Activated effector memory CD4-positive, alpha-beta T cell treated with anti-CD3 and anti-CD28 coated beads, Interleukin-2, amount 50 U/mL, for 16 hours (primary cell): ENCODE measurements around the gene VMP1.
"Not testable (repeated sequence)": the region's sequence is repeated elsewhere in the genome, so short reads cannot be mapped to it uniquely, and the experiment has no call there.

Source experiments
- DNase-seq: peaks from one replicate; pipeline ENCODE4 v3.0.0-alpha.2; 2020

Gene VMP1

DNA sequence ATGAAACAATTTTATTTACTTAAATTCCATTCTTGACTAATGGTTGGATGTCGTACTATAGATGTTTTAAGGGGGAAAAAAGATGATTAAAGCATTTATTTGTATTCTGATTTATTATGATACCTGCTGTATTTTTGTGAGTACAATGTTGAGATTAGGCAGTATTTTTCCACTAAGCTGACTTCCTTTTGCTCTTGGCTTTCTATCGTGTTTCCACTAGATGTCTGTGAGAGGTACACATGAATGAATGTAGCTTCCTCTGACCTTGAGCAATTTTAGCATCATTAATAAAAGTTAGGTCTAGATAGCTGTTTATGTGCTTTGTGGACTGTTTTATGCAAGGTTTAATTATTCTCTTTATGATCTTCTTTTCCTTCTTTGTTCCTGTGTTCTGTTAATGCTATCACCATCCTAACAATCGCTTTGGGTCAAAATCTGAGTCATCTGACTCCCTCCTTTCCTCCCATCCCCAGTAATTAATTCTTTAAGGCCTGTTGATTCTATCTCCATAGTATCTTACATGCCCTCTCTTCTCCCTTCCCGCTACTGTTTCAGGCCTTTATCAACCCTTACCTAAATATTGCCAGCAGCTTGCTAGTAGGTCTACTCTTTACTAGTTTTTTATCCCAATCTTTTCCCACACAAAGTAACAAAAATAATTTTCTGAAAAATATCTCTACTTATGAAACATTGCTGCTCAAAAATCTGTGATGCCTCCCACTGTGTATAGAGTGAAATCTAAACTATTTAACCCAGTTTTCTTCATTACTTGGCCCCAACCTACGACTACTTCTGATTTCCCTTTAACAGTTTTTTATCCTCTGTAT is 76.0 kb downstream of the VMP1 start:
- no peak for DNase-seq

DNA sequence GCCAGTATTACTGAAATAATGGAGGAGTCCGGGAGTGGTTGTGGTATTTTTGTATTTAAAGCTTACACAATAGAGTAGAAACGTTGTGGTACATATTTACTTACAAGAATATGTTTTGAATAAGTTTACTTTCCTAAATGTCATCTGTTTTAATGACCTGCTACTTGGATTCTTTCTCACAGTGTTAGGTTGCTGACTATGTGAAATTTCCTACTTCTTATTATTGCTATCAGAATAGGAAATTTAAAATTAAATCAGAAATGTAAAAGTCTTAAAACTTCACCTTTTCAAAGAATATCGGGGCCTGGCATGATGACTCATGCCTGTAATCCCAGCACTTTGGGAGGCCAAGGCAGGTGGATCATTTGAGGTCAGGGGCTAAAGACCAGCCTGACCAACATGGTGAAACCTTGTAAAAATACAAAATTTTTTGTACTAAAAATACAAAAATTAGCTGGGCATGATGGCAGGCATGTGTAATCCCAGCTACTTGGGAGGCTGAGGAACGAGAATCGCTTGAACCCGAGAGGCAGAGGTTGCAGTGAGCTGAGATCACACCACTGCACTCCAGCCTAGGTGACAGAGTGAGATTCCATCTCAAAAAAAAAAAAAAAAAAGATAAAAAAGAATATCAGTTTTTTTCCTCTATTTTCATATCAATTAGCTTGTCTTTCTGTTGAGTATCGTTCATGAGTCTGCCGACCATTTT is 77.8 kb downstream of the VMP1 start:
- no peak for DNase-seq

DNA sequence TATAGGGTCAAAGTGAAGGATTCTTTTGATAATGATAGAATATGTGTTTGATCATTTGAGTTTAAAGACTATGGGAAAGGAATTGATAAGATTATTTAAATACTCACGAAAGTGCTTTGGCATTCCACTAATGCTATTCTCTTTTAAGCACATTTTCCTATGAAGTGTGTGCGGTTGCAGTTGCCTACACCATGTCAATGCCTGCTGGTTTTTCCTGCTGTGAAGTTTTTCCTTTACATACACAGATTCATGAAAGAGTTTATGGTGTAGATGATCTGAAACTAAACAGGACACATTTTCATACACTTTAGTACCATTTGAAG is 78.7 kb downstream of the VMP1 start:
- DNase-seq = no peak

DNA sequence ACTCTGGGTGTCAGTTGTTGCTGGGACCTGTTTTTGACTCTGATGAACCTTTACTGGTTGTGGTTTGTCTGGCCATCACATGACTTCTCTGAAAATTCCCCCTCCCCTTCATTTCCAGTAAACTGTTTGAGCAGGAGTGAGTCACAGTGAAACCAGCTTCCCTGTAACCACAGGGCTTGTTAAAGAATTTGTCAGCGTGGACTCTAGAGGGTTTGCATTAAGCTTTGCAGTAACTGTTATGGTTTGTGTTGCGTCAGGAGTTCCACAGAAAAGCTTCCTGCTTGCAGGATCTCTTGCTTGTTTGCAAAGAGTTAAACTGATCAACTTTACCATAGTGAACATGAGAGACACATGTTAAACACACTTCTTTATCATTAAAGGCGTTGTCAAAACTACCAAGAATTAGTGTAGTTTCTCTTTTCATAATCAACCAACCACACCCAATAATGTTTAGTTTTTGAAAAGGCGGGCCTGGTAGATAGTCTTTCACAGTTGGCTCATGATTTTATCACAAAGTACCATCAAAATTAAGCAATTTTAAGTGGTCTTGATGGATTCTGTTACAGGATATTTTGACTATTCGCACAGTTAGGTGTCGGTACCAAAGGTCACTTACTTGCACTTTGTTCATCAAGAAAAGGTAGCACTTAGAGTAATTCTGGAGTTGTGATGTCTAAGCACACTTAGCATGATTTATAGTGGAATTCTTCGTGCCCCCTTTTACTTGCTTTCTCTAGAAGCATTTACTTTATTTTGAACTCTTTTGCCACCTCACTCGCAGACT is 79.3 kb downstream of the VMP1 start:
- peak; percentile 87 for DNase-seq

DNA sequence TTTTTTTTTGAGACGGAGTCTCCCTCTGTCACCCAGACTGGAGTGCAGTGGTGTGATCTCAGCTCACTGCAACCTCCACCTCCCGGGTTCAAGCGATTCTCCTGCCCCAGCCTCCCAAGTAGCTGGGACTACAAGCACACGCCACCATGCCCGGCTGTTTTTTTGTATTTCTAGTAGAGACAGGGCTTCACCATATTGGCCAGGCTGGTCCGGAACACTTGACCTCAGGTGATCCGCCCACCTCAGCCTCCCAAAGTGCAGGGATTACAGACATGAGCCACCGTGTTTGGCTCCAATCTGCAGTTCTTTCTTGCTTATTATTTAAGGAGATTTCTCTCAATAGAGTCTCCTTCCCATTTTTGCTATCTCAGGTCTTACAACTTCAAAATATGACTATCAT is 82.4 kb downstream of the VMP1 start:
- not testable (repeated sequence) for DNase-seq

DNA sequence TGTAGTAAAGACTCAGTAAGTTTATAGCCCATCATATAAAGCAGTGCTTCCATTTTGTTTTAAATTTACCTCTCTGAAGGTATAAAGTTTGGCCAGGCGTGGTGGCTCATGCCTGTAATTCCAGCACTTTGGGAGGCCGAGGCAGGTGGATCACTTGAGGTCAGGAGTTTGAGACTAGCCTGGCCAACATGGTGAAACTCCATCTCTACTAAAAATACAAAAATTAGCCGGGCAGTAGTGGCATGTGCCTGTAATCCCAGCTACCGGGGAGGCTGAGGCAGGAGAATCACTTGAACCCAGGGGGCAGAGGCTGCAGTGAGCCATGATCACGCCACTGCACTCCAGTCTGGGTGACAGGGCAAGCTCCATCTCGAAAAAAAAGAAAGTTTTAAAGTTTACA is 83.0 kb downstream of the VMP1 start:
- DNase-seq = not testable (repeated sequence)

DNA sequence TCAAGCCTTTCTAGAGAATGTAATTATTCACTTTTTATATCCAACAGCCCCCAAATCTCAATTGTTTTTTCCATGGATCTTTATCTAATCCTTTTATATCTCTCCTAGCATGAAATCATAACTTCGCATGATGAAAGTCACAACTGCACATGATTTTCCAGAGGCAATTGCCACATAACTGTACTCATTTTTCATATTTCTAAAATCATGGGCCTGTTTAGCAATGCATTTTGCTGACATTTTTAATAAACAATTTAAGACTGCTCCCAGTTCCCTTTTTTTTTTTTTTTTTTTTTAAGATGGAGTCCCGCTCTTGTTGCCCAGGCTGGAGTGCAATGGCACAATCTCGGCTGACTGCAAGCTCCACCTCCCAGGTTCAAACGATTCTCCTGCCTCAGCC is 83.5 kb downstream of the VMP1 start:
- no peak for DNase-seq

DNA sequence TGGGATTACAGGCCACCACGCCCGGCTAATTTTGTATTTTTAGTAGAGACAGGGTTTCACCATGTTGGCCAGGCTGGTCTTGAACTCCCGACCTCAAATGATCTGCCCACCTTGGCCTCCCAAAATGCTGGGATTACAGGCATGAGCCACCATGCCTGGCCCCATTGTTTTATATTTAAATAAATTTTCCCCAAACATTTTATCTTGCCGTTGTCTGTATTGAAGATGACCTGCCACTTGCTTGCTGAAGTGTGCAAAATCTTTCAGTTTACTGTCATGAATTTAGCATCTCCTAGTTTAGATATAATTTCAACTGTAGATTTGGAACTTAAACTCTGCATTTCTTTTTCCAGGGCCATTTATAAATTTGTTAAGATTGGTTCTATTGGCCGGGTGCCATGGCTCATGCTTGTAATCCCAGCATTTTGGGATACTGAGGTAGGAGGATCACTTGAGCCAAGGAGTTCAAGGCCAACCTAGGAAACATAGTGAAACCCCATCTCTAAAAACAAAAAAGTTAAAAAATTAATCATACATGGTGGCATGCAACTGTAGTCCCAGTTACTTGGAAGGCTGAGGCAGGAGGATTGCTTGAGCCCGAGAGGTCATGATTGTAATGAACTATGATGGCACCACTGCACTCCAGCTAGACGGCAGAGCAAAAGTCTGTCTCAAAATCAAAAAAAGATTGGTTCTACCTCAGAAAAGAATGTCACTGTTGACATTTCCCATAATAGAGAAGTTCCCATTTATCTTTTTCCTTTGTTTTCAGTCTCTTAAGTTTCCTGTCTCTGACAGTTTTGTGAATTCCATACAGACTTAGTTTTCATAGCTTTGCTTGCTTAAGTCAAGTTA is 84.4 kb downstream of the VMP1 start:
- no peak for DNase-seq

DNA sequence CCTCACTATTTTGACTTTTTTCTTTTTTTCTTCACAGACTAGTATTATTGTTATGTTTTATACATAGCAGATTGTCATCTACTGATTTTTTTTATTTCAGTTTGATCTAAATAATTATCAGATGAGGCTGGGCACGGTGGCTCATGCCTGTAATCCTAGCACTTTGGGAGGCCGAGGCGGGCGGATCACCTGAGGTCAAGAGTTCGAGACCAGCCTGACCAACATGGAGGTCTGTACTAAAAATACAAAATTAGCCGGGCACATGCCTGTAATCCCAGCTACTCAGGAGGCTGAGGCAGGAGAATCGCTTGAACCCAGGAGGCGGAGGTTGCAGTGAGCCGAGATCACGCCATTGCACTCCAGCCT is 85.0 kb downstream of the VMP1 start:
- DNase-seq = not testable (repeated sequence)

DNA sequence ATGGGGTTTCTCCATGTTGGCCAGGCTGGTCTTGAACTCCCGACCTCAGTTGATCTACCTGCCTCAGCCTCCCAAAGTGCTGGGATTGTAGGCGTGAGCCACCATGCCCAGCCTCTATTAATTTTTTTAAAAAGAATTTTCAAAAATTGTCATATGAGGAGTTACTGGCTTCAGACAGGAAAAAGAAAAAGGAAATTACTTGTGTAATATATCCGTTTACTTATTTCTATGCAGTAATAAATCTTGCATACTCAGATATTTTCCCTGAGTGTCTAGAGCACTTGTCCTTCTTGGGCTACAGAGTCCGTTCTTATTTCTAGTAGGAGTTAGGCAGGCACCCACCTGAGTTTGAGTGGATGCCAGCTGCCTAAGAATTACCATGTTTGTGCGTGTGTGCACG is 85.8 kb downstream of the VMP1 start:
- no peak for DNase-seq

DNA sequence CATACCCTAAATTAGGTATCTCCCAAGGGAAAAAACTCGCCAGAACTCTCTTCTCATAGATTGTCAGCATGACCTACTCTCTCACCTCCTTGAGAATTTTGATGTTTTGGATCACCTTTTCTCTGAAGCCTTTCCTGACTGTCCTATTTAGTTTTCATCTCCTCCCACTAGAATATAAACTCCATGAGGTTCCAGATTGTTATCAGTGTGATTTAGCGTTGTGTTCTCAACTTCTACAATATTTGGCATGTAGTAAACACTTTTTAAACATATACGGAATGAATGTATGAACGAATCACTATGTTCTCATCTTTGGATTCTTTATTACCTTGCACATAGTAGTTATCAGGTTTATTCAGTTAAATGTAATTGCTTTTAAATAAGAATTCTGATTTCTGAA is 88.7 kb downstream of the VMP1 start:
- no peak for DNase-seq

DNA sequence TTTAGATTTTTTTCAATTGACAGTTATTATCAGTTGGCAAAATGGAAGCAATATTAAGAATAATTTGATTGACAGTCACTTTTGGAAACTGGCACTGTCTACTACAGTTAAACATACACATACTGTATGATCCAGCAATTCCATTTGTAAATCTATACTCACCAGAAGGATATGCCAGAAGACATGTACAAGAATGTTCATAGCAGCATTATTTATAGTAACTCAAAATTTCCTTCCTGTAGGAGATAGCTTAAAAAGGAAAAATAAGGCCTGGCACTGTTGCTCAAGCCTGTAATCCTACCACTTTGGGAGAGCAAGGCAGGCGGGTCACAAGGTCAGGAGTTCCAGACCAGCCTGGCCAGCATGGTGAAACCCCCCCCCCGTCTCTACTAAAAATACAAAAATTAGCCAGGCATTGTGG is 89.3 kb downstream of the VMP1 start:
- no peak for DNase-seq

DNA sequence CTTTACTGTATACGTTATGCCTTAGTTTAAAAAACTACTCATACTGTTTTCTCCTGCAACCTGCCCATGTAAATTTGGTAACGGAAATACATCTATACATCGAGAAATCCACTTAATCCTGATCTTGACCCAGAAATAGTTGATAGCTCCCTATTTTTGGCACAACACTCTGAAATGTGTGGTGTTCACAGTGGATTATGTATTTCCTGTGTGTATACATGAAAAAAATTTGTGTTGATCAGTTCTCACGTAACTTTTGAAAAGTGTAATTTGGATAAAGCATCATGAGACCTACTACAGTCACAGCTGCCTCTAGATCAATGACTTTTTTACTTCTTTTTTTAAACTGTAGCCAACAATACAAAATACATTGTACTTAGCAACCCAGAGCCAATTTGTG is 90.7 kb downstream of the VMP1 start:
- no peak for DNase-seq

DNA sequence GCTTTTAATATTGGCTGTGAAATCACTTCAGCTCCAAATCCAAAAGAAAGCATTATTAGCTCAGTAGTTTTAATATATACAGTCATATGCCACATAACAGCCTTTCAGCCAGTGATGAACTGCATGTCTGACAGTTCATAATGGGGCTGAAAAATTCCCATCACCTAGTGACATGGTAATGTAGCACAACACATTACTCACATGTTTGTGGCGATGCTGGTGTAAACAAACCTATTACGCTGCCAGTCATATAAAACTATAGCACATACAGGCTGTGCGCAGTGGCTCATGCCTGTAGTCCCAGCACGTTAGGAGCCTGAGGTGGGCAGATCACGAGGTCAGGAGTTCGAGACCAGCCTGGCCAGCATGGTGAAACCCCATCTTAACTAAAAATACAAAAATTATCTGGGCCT is 93.1 kb downstream of the VMP1 start:
- no peak for DNase-seq

DNA sequence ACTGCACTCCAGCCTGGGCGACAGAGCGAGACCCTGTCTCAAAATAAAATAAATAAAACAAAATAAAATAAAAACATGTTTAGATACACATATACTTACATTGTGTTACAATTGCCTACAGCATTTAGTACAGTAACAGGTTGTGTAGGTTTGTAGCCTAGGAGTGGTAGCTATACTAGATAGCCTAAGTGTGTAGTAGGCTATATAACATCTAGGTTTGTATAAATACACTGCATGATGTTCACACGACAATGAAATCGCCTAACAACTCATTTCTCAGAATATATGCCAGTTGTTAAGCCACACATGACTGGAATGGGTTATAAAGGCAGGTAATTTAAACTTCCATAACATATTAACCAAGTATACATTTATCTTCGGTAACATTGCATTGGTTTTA is 94.7 kb downstream of the VMP1 start:
- DNase-seq = no peak

DNA sequence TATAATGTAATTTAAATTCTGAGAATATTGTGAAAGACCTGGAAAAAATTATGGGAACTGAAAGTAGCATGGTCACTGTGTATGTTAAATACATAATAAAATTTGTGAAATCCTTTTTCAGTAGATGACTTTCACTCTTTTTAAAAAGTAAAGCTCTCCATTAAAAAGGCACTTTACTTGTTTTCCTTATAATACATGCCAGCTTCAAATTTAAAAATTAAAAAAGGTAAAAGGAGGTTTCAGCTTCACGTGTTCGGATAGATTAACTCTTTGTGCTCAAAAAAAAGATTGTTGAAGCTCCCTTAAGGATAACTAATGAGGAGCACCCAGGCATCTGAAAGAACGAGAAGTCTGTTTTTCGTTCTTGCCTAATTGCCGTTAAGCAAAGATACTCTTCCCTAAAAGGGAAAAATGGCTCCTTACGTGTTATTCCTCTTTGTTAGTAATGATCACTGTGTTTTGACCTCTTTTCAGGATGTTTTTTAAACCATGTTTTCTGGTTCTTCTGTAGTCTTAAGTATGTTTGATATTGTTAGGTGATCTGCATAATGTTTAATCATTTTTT is 97.5 kb downstream of the VMP1 start:
- DNase-seq = no peak

DNA sequence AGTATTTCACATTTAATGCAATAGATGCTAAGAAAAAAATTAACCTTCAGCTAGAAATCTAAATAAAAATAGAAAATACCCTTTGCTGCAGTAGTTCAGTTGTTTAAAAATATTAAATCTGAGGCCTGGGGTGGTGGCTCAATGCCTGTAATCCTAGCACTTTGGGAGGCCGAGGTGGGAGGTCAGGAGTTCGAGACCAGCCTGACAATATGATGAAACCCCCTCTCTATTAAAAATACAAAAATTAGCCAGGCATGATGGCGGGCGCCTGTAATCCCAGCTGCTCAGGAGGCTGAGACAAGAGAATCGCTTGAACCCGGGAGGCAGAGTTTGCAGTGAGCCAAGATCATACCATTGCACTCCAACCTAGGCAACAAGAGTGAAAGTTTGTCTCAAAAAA is 98.9 kb downstream of the VMP1 start:
- DNase-seq = not testable (repeated sequence)

DNA sequence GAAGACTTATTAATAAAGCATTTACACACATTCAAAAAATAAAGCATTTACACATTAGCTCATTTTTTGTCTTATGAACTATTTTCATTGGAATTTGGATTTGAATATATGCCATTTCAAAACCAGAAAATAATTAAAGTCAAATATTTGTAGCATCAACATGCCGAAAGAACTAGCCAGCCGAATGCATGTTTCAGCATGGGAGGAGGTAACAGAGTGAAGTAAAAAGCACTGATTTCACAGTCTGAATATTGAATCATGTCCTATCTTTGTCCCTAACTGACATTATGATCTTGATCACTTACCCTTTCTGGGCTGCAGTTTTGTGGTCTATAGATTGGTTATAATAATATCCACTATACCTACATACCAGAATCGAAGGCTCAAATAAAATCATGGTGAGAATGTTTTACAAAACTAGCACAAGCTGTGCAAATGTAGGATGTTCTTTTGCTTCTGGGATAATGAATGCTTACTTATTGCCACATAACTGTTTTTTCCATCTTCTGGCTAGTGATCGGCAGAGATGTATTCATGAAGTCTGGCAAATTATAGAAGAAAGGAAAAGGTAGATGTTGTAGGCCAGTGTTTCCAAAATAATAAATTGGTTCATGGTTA is 100.5 kb downstream of the VMP1 start:
- DNase-seq = no peak

DNA sequence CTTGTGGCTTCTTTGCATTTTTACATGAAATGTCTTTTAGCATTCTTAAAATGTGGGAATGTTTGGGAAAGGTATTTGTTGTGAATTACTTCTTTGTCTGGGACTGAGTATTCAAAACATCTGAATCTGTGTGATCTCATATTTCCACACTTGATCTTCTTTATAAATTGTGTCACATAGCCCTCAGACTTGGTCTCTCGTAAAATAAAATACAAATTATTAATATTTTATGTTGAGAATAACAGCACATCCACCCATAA is 103.4 kb downstream of the VMP1 start:
- DNase-seq = no peak

DNA sequence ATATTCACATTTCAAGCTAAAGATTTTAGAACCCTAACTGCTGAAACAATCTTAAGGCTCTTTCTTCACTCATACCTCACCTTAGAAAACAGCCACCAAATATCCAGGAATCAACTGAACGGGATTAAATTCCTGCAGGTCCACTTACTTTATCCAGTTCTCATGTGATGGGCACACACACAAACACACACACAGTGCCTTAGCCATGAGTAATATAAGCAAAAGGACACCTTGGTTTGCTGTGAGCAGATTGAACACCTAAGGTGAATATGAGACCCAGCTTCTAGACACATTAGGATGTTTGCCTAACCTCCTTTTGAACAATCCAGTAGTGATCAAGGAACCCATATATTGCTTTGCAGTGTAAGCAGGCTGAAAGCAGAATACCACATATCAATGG is 103.8 kb downstream of the VMP1 start:
- no peak for DNase-seq

DNA sequence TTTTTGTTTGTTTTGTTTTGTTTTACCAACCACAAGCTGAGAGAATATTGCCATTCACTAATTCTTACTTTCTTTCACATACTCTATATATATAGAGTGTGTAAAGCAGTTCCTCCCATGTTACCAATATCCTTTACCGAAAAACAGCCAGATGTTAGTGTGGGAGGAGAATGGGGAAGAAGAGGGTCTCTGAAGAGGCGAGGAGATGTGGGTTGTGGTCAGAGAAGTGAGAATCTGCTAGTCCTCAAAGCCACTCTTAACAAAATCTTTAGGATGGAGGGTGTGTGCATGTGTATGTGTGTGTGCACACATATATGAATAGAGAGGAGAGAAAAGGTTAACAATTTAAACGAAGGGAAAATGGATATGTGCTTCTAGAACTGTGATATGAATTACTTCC is 104.7 kb downstream of the VMP1 start:
- no peak for DNase-seq

DNA sequence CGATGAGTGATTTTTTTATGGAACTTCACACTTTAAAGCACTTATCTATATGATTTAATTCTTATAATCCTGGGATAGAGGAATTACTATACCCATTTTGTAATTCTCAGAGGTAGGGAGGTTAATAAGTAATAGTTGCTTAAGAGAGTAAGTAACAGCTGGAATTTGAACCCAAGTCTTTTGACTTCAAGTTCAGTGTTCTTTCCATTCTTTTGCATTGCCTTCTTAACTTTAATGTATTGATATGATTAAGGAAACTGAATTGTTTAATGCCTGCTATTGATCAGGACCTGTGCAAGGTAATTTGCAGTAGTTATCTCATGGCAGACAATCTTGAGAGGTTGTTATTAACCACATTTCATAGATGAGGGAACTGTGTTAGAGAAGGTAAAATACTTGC is 106.8 kb downstream of the VMP1 start:
- no peak for DNase-seq

DNA sequence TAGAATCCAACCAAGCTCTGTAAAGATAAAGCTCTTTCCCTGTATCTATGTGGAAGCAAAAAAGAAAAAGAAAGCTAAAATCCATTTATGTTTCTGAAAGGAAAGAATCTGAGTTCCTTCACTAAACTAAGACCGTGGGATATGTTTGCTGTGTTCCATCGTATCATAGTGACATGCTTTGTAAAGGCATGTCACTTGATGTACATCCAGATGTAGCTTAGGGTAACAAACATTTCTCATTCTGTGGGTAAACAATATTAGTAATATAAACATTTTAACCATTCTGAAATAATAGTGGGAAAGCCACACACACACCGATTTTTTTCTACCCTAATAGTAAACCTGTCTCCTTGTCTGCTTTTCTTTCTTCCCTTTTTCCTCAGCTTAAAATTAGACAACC is 107.2 kb downstream of the VMP1 start:
- DNase-seq = no peak
